Glutamatergic neuron (in vitro differentiated cells): Measurements from ENCODE around the gene CC2D1A. TPM values are rescaled to one million over a fixed set of nuclear protein-coding genes. Genes with fewer than 3 reads are reported as not detected.

Experiments
- DNase-seq: peaks from one replicate; pipeline ENCODE4 v3.0.0; 2022
- H3K27ac Mint-ChIP-seq: one replicate; pipeline ENCODE4 v1.8.0; 2020; ENCODE audit warnings: mild to moderate bottlenecking, mixed read lengths, inconsistent platforms; ENCODE audit not compliant: unreplicated experiment
- H3K27me3 Mint-ChIP-seq: one replicate; pipeline ENCODE4 v1.8.0; 2020; ENCODE audit warnings: mild to moderate bottlenecking, moderate library complexity, mixed read lengths, inconsistent platforms; ENCODE audit not compliant: unreplicated experiment
- H3K36me3 Mint-ChIP-seq: one replicate; pipeline ENCODE4 v1.8.0; 2020; ENCODE audit warnings: mild to moderate bottlenecking, mixed read lengths, inconsistent platforms; ENCODE audit not compliant: unreplicated experiment
- H3K4me1 Mint-ChIP-seq: one replicate; pipeline ENCODE4 v1.8.0; 2020; ENCODE audit warnings: mild to moderate bottlenecking, low read depth, mixed read lengths, inconsistent platforms; ENCODE audit not compliant: unreplicated experiment
- H3K4me3 Mint-ChIP-seq: one replicate; pipeline ENCODE4 v1.8.0; 2020; ENCODE audit warnings: mild to moderate bottlenecking, mixed read lengths, inconsistent platforms; ENCODE audit not compliant: unreplicated experiment
- H3K9me3 Mint-ChIP-seq: one replicate; pipeline ENCODE4 v1.8.0; 2020; ENCODE audit warnings: mild to moderate bottlenecking, moderate library complexity, mixed read lengths, inconsistent platforms; ENCODE audit not compliant: unreplicated experiment
- CTCF ChIP-seq: fragments of 200-600 bp; sonication (generic); IDR thresholded peaks from one replicate; pipeline ENCODE4 v1.5.0; 2021; ENCODE audit not compliant: partially characterized antibody, unreplicated experiment
- total RNA-seq: library from RNA; stranded (reverse); fragmentation: NEBNext Ultra II Directional; extraction: Animal tissue kit (Norgen Biotek cat#: 25700); gene quantifications from one replicate; pipeline ENCODE4 v1.2.1, GENCODE V29; 2021; ENCODE audit not compliant: unreplicated experiment

Gene CC2D1A
- total RNA-seq, 1 donor from 2014 or later, result 56.3 TPM

DNA sequence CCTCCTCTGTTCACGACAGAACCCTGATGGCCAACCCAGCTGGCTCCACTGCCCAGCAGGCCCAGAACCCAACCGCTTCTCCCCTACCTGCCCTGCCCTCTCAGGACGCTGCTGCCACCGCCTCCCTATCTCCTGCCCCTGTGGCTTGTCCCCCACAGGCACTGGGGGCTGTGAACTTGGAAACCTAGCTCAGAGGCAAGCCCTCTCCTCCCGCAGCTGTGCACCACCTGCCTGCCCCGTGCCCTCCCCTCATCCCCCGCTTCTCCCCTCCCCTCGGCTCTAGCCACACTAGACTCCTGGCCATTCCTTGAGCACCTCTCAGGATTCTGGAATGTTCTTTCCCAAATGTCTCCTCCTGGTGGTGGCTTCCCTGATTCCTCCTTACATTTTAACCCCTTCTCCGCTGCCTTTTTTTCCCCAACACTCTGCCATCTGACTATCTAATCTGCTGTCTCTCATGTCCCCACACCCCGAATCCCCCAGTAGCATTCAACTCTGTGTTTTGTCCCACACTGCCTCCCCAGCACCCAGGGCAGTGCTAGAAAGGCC is 22.4 kb upstream of the CC2D1A start:
- no peak overlapping the region for H3K27ac Mint-ChIP-seq

GRCh38 chr19:13884726-13885591 is 21.0 kb upstream of the CC2D1A start:
- H3K27ac Mint-ChIP-seq, result no peak overlapping the region
- no peak overlapping the region for H3K4me3 Mint-ChIP-seq
- no peaks in the 10 kb centered on the region for H3K9me3 Mint-ChIP-seq
- DNase-seq, result no peak
- H3K36me3 Mint-ChIP-seq, result no peaks in the 10 kb centered on the region
- peaks cover 2% of the 10 kb centered on the region for H3K27me3 Mint-ChIP-seq
- no peak for TF ChIP-seq CTCF
- H3K4me1 Mint-ChIP-seq, result peaks cover 6% of the 10 kb centered on the region

More for the DNA sequence above, 22.4 kb upstream of the CC2D1A start:
- Mint-ChIP-seq H3K36me3 (no peaks in the 10 kb centered on the region), H3K27me3 (peaks cover 2% of the 10 kb centered on the region), H3K4me3 (no peak overlapping the region), H3K4me1 (peaks cover 6% of the 10 kb centered on the region), H3K9me3 (peaks cover 2% of the 10 kb centered on the region)
- peak; percentile 28 for TF ChIP-seq CTCF
- no peak for DNase-seq

GRCh38 chr19:13885826-13886365 is 20.1 kb upstream of the CC2D1A start:
- Mint-ChIP-seq H3K4me3 (no peak overlapping the region), H3K9me3 (no peaks in the 10 kb centered on the region), H3K4me1 (peaks cover under 1% of the 10 kb centered on the region), H3K27ac (no peak overlapping the region), H3K27me3 (no peaks in the 10 kb centered on the region), H3K36me3 (no peaks in the 10 kb centered on the region)
- no peak for DNase-seq
- TF ChIP-seq CTCF, result no peak

GRCh38 chr19:13887018-13887436 is 19.0 kb upstream of the CC2D1A start:
- H3K4me3 Mint-ChIP-seq, result no peak overlapping the region
- H3K36me3 Mint-ChIP-seq, result no peaks in the 10 kb centered on the region
- H3K9me3 Mint-ChIP-seq, result no peaks in the 10 kb centered on the region
- no peak for DNase-seq
- H3K4me1 Mint-ChIP-seq, result no peaks in the 10 kb centered on the region
- no peak overlapping the region for H3K27ac Mint-ChIP-seq
- no peak for TF ChIP-seq CTCF
- H3K27me3 Mint-ChIP-seq, result no peaks in the 10 kb centered on the region

DNA sequence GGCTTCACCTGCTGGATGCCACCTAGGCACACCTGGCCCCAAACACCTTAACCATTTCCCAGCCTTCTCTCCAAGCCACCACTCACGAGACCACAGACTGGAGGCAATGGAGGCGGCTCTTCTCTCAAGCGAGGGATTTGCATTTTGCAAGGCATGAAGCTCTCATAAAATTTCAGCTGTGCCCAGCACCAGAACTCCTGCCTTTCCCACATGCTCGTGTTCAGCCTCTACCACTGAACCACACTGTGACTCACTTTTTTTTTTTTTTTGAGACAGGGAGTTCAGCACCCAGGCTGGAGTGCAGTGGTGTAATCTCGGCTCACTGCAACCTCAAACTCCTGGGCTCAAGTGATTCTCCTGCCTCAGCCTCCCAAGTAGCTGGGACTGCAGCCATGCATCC is 18.5 kb upstream of the CC2D1A start:
- DNase-seq, result no peak
- Mint-ChIP-seq H3K36me3 (no peaks in the 10 kb centered on the region), H3K27me3 (no peaks in the 10 kb centered on the region), H3K9me3 (no peaks in the 10 kb centered on the region), H3K4me1 (no peaks in the 10 kb centered on the region), H3K27ac (no peak overlapping the region), H3K4me3 (no peak overlapping the region)
- TF ChIP-seq CTCF, result no peak
